Kidney (tissue), 14 donors: ENCODE results near the gene AFTPH. TPM values are rescaled to one million over a fixed set of nuclear protein-coding genes. Genes with fewer than 3 reads are reported as not detected.

Experiments used
- DNase-seq, 5 donors: peaks; one replicate each; pipeline ENCODE4 v3.0.0-alpha.2; 2013 to 2020
- FAIRE-seq: peaks from 2 replicates; lab custom pipeline; 2012; peaks lifted over from hg19 to GRCh38; lab: Jason Lieb, UNC
- H3K27ac ChIP-seq, 2 donors: one replicate each; pipeline ENCODE4 v1.7.0; 2013; ENCODE audit warnings: low read depth in 2 of 2, low read length in 2 of 2, inconsistent platforms in 1 of 2
- H3K27me3 ChIP-seq: one replicate; pipeline ENCODE4 v1.7.1; 2013; ENCODE audit warnings: low read length, inconsistent platforms; ENCODE audit not compliant: control insufficient read depth, insufficient read depth
- H3K36me3 ChIP-seq, 3 donors: one replicate each; pipeline versions ENCODE4 v1.7.0 to v1.7.1; 2013; ENCODE audit warnings: low read length in 3 of 3, control low read depth in 1 of 3, inconsistent platforms in 1 of 3; ENCODE audit not compliant: insufficient read depth in 3 of 3, control insufficient read depth in 2 of 3
- H3K4me1 ChIP-seq, 3 donors: one replicate each; pipeline versions ENCODE4 v1.7.0 to v1.7.1; 2013; ENCODE audit warnings: low read length in 3 of 3, inconsistent platforms in 1 of 3, low read depth in 1 of 3; ENCODE audit not compliant: control insufficient read depth in 2 of 3, insufficient read depth in 2 of 3
- H3K4me3 ChIP-seq, 3 donors: one replicate each; pipeline versions ENCODE4 v1.7.0 to v1.8.1; 2013; ENCODE audit warnings: low read length in 3 of 3, control low read depth in 1 of 3, inconsistent platforms in 1 of 3
- H3K9ac ChIP-seq, 3 donors: one replicate each; pipeline versions ENCODE4 v1.7.0 to v1.7.1; 2013; ENCODE audit warnings: low read length in 3 of 3, control low read depth in 1 of 3, inconsistent platforms in 1 of 3
- H3K9me3 ChIP-seq, 3 donors: one replicate each; pipeline versions ENCODE4 v1.7.0 to v1.7.1; 2013; ENCODE audit warnings: low read length in 3 of 3, control low read depth in 1 of 3, inconsistent platforms in 1 of 3; ENCODE audit not compliant: control insufficient read depth in 2 of 3, insufficient read depth in 1 of 3
- CTCF ChIP-seq: IDR thresholded peaks from 3 replicates; pipeline ENCODE4 v1.5.1; 2012; ENCODE audit warnings: mild to moderate bottlenecking, moderate library complexity, borderline replicate concordance; ENCODE audit not compliant: insufficient read depth; ENCODE audit errors: extremely low read depth
- intact Hi-C: fragments of 100-400 bp; cut with DNase I; formaldehyde crosslinking; loops from one replicate; pipeline ENCODE4 v1.11.1; 2022
- polyA plus RNA-seq: library from polyadenylated mRNA; stranded (reverse); fragments of 350-450 nt; fragmentation: Illumina TruSeq; extraction: RNeasy Lipid Tissue Mini Kit (QIAGEN cat#74804); gene quantifications from one replicate; pipeline ENCODE4 v1.2.3, GENCODE V29; 2014; ENCODE audit warnings: low read depth, low replicate concordance; ENCODE audit not compliant: insufficient read depth
- total RNA-seq: library from RNA; stranded (reverse); fragmentation: NEBNext Ultra II Directional; extraction: Animal tissue kit (Norgen Biotek cat#: 25700); gene quantifications from one replicate; pipeline ENCODE4 v1.2.1, GENCODE V29; 2021
- donor health status: control.
- donor health status: control.
- donor health status: control.
- donor health status: control.
- donor health status: control.
- donor health status: DM: yes; HTN: yes; CAD: no.
- donor health status: Normal renal cell carcinoma (clear cell type).

Gene AFTPH
- total and polyA plus RNA-seq, 2 donors from 2014 or later: 41.2 to 44.6 TPM

GRCh38 chr2:64587561-64587960 is 63.4 kb downstream of the AFTPH start:
- FAIRE-seq (no peak), DNase-seq (no peak)
- Histone ChIP-seq H3K36me3 (peaks cover 7 to 35% (median 7%) of the 10 kb centered on the region in 3 donors), H3K4me3 (no peak overlapping the region), H3K9ac (no peak overlapping the region), H3K4me1 (no peaks in the 10 kb centered on the region), H3K9me3 (no peaks in the 10 kb centered on the region), H3K27ac (no peak overlapping the region), H3K27me3 (no peaks in the 10 kb centered on the region)
- intact Hi-C loops: loop anchor here (5.0 kb wide), 1 partner anchor 280 kb away; no protein-coding TSS in a partner anchor
- TF ChIP-seq CTCF: no peak

- TF ChIP-seq CTCF: no peak
- DNase-seq: no peak
- Histone ChIP-seq H3K9ac (no peak overlapping the region), H3K27me3 (no peaks in the 10 kb centered on the region), H3K36me3 (peaks cover 4 to 23% (median 7%) of the 10 kb centered on the region in 3 donors), H3K4me1 (peaks cover 0 to 3% (median 0%) of the 10 kb centered on the region in 3 donors), H3K4me3 (no peak overlapping the region), H3K9me3 (no peaks in the 10 kb centered on the region), H3K27ac (no peak overlapping the region)
- FAIRE-seq: no peak
- intact Hi-C loops: no loop called here
These were observed 67.1 kb downstream of the AFTPH start for GRCh38 chr2:64591188-64591587.

- peaks cover 0 to 3% (median 0%) of the 10 kb centered on the region in 3 donors for H3K4me1 ChIP-seq
- DNase-seq: no peak
- no peak for TF ChIP-seq CTCF
- intact Hi-C loops: no loop called here
- H3K9me3 ChIP-seq: no peaks in the 10 kb centered on the region
- H3K9ac ChIP-seq: no peak overlapping the region
- H3K27ac ChIP-seq: no peak overlapping the region
- no peak for FAIRE-seq
- no peaks in the 10 kb centered on the region for H3K27me3 ChIP-seq
- no peak overlapping the region for H3K4me3 ChIP-seq
- peaks cover 4 to 23% (median 5%) of the 10 kb centered on the region in 3 donors for H3K36me3 ChIP-seq
These were observed 69.0 kb downstream of the AFTPH start for GRCh38 chr2:64593035-64593655.
